NCI-H2196 treated with DMSO at 0.1 percent for 48 hours (cell line): ENCODE data around the gene TRPC4AP.
"Not testable (repeated sequence)": the region's sequence is repeated elsewhere in the genome, so short reads cannot be mapped to it uniquely, and the experiment has no call there.

Experiments
- DNase-seq: peaks from one replicate; lab custom pipeline; 2025; ENCODE audit not compliant: unreplicated experiment; lab: John Stamatoyannopoulos, UW

The TRPC4AP gene

DNA sequence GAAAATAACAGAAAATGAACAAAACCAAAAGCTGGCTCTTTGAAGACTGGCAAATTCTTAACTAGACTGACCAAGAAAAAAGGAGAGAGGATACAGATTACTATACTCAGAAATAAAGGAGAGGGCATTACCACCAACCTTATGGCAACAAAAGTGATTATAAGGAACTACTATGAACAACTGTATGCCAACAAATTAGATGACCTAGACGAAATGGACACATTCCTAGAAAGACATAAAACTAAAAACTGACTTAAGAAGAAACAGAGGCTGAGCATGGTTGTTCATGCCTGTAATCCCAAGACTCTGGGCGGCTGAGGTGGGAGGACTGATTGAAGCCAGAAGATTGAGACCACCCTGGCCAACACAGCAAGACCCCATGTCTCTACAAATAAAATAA lies 33.5 kb downstream of the TRPC4AP start:
- no peak for DNase-seq

DNA sequence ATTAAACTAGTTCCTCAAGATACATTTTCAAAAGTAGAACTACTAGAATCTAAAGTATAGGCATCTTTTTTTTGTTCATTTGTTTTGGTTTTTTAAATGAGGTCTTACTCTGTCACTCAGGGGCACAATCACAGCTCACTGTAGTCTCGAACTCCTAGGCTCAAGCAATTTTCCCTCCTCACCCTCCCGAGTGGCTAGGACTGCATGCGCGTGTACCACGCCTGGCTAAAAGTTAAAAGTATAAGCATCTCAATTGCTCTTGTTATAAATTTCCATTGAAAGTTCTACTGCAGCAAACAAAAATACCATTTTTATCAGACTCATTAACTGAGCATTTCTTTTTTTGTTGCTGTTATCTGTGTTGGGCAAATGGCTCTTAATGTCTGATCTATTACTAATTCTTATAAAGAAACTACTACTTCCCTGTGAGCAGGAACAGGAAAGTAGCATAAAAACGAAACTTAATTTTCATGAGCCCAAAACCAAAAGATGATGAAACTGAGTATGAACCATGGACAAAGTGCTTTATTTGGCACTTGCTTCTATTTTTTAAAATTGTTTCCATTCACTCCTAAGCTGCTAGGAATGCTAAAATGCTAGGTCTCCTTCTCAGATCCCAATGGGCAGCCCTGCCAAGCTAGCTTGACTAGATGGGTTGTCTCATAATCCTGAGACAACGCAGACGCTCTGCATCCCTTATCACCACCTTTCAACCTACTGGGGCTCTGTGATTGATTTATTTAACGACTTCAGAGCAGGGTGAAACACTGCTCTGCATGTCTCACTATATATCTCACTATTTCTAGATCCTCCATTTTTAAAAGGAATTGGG lies 36.9 kb downstream of the TRPC4AP start:
- no peak for DNase-seq

GRCh38 chr20:35054814-35055213 lies 37.8 kb downstream of the TRPC4AP start:
- DNase-seq: no peak

DNA sequence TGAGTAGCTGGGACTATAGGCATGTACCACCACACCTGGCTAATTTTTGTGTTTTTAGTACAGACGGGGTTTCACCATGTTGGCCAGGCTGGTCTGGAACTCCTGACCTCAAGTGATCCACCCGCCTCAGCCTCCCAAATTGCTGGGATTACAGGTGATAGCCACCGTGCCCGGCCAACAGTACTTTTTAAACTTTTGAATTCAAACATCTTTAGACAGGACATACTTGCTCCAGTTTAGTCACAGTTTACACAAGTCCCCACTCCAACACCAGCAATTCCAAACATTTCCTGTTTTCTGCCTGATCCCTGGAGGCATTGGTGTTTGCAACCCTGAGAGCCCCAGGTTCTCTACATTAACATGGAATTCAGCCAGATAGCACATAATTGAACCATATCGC lies 40.0 kb downstream of the TRPC4AP start:
- DNase-seq: not testable (repeated sequence)

- no peak for DNase-seq
Observed at GRCh38 chr20:35049776-35050352, 42.7 kb downstream of the TRPC4AP start.

DNA sequence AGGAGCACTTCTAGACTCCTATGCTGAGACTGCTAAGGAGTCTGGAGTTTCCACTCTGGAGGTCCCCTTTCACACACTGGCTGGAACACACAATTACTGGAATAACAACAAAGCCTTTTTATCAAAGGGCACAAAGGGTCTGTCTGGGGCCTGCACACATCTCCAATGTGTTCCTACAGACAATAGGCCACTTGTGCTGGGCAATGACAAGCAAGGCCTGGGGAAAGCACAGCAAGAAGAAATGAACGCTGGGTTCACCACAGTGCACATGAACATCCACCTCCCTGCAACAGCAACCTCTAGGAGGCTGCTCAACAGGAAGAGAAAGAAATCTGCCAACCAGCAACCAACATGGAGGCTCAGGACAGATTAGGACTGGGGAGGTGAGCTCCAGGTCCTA lies 43.9 kb downstream of the TRPC4AP start:
- DNase-seq: no peak

- DNase-seq: no peak
Observed at GRCh38 chr20:35042268-35042667, 50.3 kb downstream of the TRPC4AP start.

DNA sequence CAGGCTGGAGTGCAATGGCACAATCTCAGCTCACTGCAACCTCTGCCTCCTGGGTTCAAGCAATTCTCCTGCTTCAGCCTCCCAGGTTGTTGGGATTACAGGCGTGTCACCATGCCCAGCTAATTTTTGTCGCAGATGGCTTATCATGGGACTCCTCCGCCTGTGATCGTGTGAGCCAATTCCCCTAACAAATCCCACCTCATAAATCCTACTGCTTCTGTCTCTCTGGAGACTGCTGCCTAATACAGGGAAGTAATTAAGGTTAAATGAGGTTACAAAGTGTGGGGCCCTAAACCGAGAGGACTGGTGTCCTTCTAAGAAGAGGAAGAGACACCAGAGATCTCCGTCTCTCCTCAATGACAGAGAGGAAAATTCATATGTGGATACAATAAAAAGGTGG lies 52.0 kb downstream of the TRPC4AP start:
- no peak for DNase-seq

- no peak for DNase-seq
Observed at GRCh38 chr20:35039846-35040489, 52.6 kb downstream of the TRPC4AP start.

DNA sequence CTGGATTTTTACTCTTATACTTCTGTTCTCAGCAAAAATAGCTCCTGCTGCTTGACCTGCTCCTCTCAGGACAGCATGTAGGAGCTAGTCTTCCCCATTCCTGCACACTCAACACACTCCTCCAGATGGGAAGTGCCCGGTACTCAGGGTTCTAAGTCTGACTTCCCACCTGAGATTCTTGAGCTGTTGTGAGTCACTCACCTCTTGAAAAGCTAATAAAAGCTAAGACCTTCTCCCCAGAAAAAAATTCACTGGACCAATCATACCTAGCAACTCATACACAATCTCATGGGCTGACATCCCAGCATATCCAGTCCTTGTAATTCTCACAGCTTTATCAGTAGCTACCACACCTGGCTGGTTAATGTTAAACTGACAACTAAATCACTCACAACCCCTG lies 53.5 kb downstream of the TRPC4AP start:
- no peak for DNase-seq

GRCh38 chr20:35034145-35034544 lies 58.5 kb downstream of the TRPC4AP start:
- no peak for DNase-seq

DNA sequence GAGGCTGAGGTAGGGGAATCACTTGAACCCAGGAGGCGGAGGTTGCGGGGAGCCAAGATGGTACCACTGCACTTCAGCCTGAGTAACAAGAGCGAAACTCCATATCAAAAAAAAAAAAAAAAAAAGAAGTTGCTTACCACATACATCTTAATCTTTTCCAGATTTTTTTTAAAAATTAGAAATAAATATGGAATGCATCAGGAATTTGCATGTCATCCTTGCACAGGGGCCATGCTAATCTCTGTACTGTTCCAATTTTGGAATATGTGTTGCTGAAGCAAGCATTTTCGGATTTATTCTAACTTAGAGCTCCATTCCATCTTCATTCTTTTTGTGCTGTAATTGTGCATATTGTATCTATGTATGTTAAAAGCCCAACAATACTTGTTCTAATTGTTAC lies 62.5 kb downstream of the TRPC4AP start:
- DNase-seq: no peak

DNA sequence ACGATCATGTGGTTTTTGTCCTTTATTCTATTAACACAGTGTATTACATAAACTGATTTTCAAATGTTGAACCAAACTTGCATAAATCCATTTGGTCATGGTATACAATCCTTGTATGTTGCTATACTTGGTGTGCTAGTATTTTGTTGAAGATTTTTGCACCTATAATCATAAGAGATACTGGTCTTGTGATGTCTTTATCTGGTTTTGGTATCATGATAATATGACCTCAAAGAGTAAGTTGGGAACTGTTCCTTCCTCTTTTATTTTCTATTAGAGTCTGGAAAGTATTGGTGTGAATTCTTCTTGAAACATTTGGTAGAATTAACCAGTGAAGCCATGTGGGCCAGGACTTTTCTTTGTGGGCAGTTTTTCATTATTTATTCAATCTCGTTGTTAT lies 65.3 kb downstream of the TRPC4AP start:
- DNase-seq: no peak

DNA sequence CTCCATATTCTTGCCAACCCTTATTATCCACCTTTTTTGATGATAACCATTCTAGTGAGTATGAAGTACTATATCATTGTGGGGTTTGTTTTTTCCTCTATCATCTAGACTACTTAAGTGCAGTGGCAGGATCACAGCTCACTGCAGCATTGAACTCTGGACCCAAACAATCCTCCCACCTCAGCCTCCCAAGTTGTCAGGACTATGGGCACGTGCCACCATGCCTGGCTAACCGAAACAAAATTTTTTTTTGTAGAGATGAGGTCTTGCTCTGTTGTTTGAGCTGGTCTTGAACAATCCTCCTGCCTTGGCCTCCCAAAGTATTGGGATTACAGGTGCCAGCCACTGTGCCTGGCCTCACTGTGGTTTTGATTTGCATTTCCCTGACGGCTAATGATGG lies 67.5 kb downstream of the TRPC4AP start:
- DNase-seq: no peak

- no peak for DNase-seq
Observed at GRCh38 chr20:35023624-35024023, 69.0 kb downstream of the TRPC4AP start.

DNA sequence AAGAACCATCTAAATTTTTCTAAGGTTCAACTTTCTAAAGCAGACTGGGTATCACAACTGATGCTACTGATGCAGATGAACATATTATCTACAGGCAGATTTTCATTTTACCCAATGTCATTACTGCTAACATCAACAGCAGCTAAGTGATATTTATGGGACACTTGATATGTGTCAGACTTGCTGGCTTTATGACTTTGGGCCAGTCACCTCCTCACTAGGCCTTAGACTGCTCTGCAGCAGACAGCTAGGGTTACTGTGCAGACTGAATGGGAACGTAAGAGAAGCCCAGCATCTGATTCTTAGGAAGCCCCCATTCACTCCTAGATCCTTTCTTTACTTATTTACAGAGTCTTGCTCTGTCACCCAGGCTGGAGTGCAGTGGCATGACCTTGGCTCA lies 70.8 kb downstream of the TRPC4AP start:
- DNase-seq: no peak

DNA sequence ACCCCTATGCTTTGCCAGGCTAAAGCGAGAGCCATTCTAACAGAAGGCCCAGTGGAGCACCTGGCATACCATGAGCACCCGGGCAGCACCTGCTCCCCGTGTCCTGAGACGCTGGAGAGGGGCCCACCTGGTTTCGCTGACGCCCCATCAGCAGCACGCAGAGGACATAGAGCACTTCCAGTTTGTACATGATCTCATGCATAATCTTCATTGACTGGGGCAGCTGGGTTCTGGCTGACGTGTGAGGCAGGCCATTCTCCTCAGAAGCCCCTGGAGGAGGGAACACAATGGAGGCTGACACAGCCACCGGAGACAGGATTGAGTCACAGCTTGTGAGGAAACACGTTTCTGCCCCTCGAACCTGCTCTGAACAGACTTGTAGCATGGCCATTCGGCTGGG lies 71.5 kb downstream of the TRPC4AP start:
- no peak for DNase-seq

- no peak for DNase-seq
Observed at GRCh38 chr20:35020108-35020928, 72.3 kb downstream of the TRPC4AP start.

DNA sequence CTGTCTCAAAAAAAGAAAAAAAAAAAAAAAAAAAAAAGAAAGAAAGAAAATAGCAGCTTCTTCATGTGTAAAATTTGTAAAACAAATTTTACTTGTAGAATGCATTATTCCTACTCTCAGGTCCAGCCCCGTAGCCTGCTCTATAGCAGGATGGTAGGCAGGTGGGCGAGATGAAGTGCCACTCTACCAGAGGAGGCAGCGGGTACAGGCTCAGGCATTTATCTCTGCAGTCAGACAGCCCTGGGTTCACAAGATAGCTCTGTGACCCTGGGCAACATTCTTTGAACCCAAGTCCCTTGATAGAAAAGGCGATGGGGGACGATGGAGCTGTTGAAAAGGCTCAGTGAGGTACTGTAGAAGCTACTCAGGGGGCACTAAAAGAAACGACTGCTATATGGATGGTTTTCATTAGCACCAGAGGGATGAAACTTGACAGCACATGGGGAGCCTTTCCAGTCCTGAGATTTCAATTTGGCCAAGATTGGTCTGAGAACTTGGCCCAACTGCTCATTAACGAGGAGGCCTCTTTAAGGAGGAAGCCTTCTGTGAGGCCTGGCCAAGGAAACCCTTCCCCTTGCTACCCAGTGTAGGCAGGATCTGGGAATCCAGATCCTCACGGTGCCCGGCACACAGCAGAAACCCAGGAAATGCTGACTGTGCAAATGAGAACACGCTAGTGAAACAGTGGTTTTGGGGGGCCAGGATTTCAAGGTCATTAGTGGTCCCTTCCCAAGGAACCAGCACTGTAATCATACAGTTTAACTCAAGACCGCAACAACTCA lies 73.8 kb downstream of the TRPC4AP start:
- DNase-seq: no peak

DNA sequence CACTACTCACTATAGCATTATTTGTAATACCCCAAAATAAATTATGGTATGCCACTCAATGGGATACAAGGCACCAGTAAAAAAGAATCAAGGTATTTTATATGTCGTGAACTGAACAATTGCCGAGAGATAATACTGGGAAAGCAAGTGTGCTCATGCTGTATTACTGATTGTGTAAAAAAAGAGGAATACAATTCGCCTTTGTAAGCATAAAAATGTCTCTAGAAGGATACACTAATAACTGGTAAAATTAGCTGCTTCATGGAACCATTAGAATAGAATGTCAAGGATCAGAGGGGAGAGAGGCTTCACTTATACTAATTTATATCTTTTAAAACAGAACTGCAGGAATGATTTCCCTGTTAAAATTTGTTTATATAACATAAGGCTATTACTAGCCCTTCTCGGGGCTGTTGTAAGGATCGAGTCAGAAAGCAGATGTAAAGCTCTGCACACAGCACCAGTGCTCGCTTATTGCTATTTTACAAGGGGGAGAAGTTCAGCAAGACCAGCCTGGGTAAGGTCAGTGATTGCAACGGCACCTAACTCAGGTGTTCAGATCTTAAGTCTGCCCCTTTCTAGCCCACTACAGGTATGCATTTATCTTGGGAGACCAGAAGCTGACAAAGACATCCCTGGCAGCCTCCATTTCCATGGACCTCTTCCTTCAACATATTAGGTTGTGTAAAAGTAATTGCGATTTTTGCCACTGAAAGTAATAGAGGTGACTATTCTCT lies 75.3 kb downstream of the TRPC4AP start:
- no peak for DNase-seq
